Upper lobe of left lung (tissue), 6 donors: ENCODE measurements around the gene LTB. TPM values are rescaled to one million over a fixed set of nuclear protein-coding genes. Genes with fewer than 3 reads are reported as not detected.

Experiments
- ATAC-seq, 2 donors: fragments of 200-7000 bp; cut with Tn5 transposase; one replicate each; pipeline ENCODE4 v1.9.1; 2022; ENCODE audit warnings: mild to moderate bottlenecking in 2 of 2, moderate library complexity in 2 of 2; ENCODE audit not compliant: low FRiP score in 2 of 2
- DNase-seq, 2 donors: peaks; one replicate each; pipeline ENCODE4 v3.0.0-alpha.2; 2019 to 2020
- H3K27ac ChIP-seq, 4 donors: fragments of 200-600 bp; sonication (generic); one replicate each; pipeline ENCODE4 v1.5.1; 2016 to 2019
- H3K27me3 ChIP-seq, 4 donors: fragments of 200-600 bp; sonication (generic); one replicate each; pipeline ENCODE4 v1.5.1; 2017 to 2019
- H3K36me3 ChIP-seq, 4 donors: fragments of 200-600 bp; sonication (generic); one replicate each; pipeline ENCODE4 v1.5.1; 2016 to 2019
- H3K4me1 ChIP-seq, 4 donors: fragments of 200-600 bp; sonication (generic); one replicate each; pipeline ENCODE4 v1.5.1; 2018 to 2019
- H3K4me3 ChIP-seq, 4 donors: fragments of 200-600 bp; sonication (generic); one replicate each; pipeline ENCODE4 v1.5.1; 2017 to 2019; ENCODE audit warnings: mild to moderate bottlenecking in 2 of 4, moderate library complexity in 1 of 4
- H3K9me3 ChIP-seq, 4 donors: fragments of 200-600 bp; sonication (generic); one replicate each; pipeline ENCODE4 v1.5.1; 2018 to 2019
- CTCF ChIP-seq, 6 experiments: fragments of 450-650 bp in 4 of 6; fragments of 200-600 bp in 2 of 6; sonication (generic) in 2 of 6; IDR thresholded peaks; one replicate each; pipeline ENCODE4 v1.5.1; 2016 to 2019; ENCODE audit warnings: antibody characterized with exemption in 6 of 6
- EP300 ChIP-seq, 4 donors: sonication (generic); formaldehyde crosslinking; IDR thresholded peaks; one replicate each; pipeline ENCODE4 v1.5.1; 2017; ENCODE audit warnings: antibody characterized with exemption in 4 of 4, control low read depth in 2 of 4
- POLR2A ChIP-seq, 4 donors: fragments of 450-650 bp; IDR thresholded peaks; one replicate each; pipeline ENCODE4 v1.5.1; 2016 to 2017; ENCODE audit warnings: antibody characterized with exemption in 4 of 4, mild to moderate bottlenecking in 2 of 4
- POLR2AphosphoS5 ChIP-seq, 2 donors: sonication (generic); formaldehyde crosslinking; IDR thresholded peaks; one replicate each; pipeline ENCODE4 v1.5.1; 2017; ENCODE audit warnings: antibody characterized with exemption in 2 of 2
- WGBS, 2 donors: methylation state at CpG; one replicate each; pipeline ENCODE4 v1.1.5; 2017 to 2018; 5-methylcytosine and 5-hydroxymethylcytosine counted together
- total RNA-seq, 6 donors: library from RNA; depleted of rRNA in 4 of 6; stranded (reverse); fragments of >200 nt in 4 of 6; gene quantifications; one replicate each; pipeline versions ENCODE4 v1.1.0 to v1.2.1, GENCODE V29; 2016 to 2021
- donor health status: DM: no; HTN: no; CAD: no; lungs with moderate emphysema.
- donor health status: DM: no; HTN: yes; CAD: no; lungs with severe emphysema.

The LTB gene
- total RNA-seq, 6 donors from 2014 or later, result 1.3 to 18.7 (median 8.2) TPM; not detected in 3

GRCh38 chr6:31546958-31547726 is 35.1 kb downstream of the LTB start, which contains the start of gene NFKBIL1:
Gene NFKBIL1 (plus strand): TSS chr6:31547608. CDS start chr6:31547695, 87 bp downstream.
- Histone ChIP-seq H3K4me3 (peak within 1 kb of the TSS; percentile 22 to 54 (median 44)), H3K9me3 (no peaks in the 10 kb centered on the region), H3K36me3 (peaks cover 0 to 24% (median 9%) of the 10 kb centered on the region in 4 donors), H3K4me1 (peaks cover 18 to 37% (median 25%) of the 10 kb centered on the region in 4 donors), H3K27ac (peak within 1 kb of the TSS; percentile 79 to 87 (median 83)), H3K27me3 (no peaks in the 10 kb centered on the region)
- peak; percentile 97 to 98 for ATAC-seq
- TF ChIP-seq EP300 (IDR thresholded peaks at IDR 0.05) (peak in 1 of 4 donors; percentile 26), CTCF (IDR thresholded peaks at IDR 0.05) (peak in 2 of 6 experiments; percentile 12 to 37), POLR2A (IDR thresholded peaks at IDR 0.05) (peak in 2 of 4 donors; percentile 36 to 65), POLR2AphosphoS5 (IDR thresholded peaks at IDR 0.05) (peak; percentile 94)
- WGBS, 2 donors, result 0% methylated on average over 25 of the region's 25 CpGs
- peak; percentile 60 to 97 for DNase-seq

GRCh38 chr6:31546339-31546957 is 35.8 kb downstream of the LTB start, which contains the start of gene ATP6V1G2:
Gene ATP6V1G2 (minus strand): TSS chr6:31546608. CDS start chr6:31546559, 49 bp downstream.
- H3K27me3 ChIP-seq, result no peaks in the 10 kb centered on the region
- peak within 1 kb of the TSS; percentile 79 to 87 (median 83) for H3K27ac ChIP-seq
- 9 to 17% methylated on average over 11 of the region's 11 CpGs for WGBS, 2 donors
- peaks cover 0 to 23% (median 8%) of the 10 kb centered on the region in 4 donors for H3K36me3 ChIP-seq
- peak within 1 kb of the TSS; percentile 22 to 54 (median 44) for H3K4me3 ChIP-seq
- peak; percentile 84 to 96 for DNase-seq
- ATAC-seq, result peak; percentile 90 to 93
- no peak for TF ChIP-seq POLR2A (IDR thresholded peaks at IDR 0.05)
- peak; percentile 92 to 98 (median 96) for TF ChIP-seq CTCF (IDR thresholded peaks at IDR 0.05)
- peak in 1 of 2 donors; percentile 27 for TF ChIP-seq POLR2AphosphoS5 (IDR thresholded peaks at IDR 0.05)
- no peak for TF ChIP-seq EP300 (IDR thresholded peaks at IDR 0.05)
- no peaks in the 10 kb centered on the region for H3K9me3 ChIP-seq
- H3K4me1 ChIP-seq, result peaks cover 18 to 37% (median 25%) of the 10 kb centered on the region in 4 donors

- H3K36me3 ChIP-seq, result peaks cover 0 to 14% (median 7%) of the 10 kb centered on the region in 4 donors
- H3K9me3 ChIP-seq, result no peaks in the 10 kb centered on the region
- peaks cover 23 to 44% (median 31%) of the 10 kb centered on the region in 4 donors for H3K4me1 ChIP-seq
- no peak for TF ChIP-seq CTCF (IDR thresholded peaks at IDR 0.05)
- no peak for TF ChIP-seq POLR2AphosphoS5 (IDR thresholded peaks at IDR 0.05)
- no peak for TF ChIP-seq EP300 (IDR thresholded peaks at IDR 0.05)
- no peak for TF ChIP-seq POLR2A (IDR thresholded peaks at IDR 0.05)
- H3K27me3 ChIP-seq, result no peaks in the 10 kb centered on the region
- no peak overlapping the region for H3K27ac ChIP-seq
- DNase-seq (no peak), ATAC-seq (no peak)
- H3K4me3 ChIP-seq, result no peak overlapping the region
- 85 to 90% methylated on average over 7 of the region's 7 CpGs for WGBS, 2 donors
These were observed 36.9 kb downstream of the LTB start for GRCh38 chr6:31545291-31545690.

GRCh38 chr6:31544676-31545075 is 37.5 kb downstream of the LTB start:
- DNase-seq (no peak), ATAC-seq (no peak)
- H3K27ac ChIP-seq, result no peak overlapping the region
- no peak overlapping the region for H3K4me3 ChIP-seq
- H3K36me3 ChIP-seq, result peaks cover 5 to 15% (median 8%) of the 10 kb centered on the region in 4 donors
- no peak for TF ChIP-seq POLR2A (IDR thresholded peaks at IDR 0.05)
- peaks cover 30 to 50% (median 38%) of the 10 kb centered on the region in 4 donors for H3K4me1 ChIP-seq
- WGBS, 2 donors, result 79 to 80% methylated on average over 2 of the region's 2 CpGs
- no peaks in the 10 kb centered on the region for H3K27me3 ChIP-seq
- no peaks in the 10 kb centered on the region for H3K9me3 ChIP-seq

- H3K36me3 ChIP-seq, result peaks cover 8 to 18% (median 16%) of the 10 kb centered on the region in 4 donors
- ATAC-seq (no peak), DNase-seq (no peak)
- H3K4me1 ChIP-seq, result peaks cover 37 to 58% (median 47%) of the 10 kb centered on the region in 4 donors
- no peak overlapping the region for H3K27ac ChIP-seq
- H3K27me3 ChIP-seq, result no peaks in the 10 kb centered on the region
- no peak for TF ChIP-seq CTCF (IDR thresholded peaks at IDR 0.05)
- TF ChIP-seq POLR2A (IDR thresholded peaks at IDR 0.05), result no peak
- no peak for TF ChIP-seq EP300 (IDR thresholded peaks at IDR 0.05)
- TF ChIP-seq POLR2AphosphoS5 (IDR thresholded peaks at IDR 0.05), result no peak
- 87 to 95% methylated on average over 6 of the region's 6 CpGs for WGBS, 2 donors
- H3K9me3 ChIP-seq, result no peaks in the 10 kb centered on the region
- H3K4me3 ChIP-seq, result no peak overlapping the region
These were observed 38.6 kb downstream of the LTB start for GRCh38 chr6:31543639-31544038.
